GM12878 (cell line): Measurements from ENCODE around the gene PINLYP. TPM values are rescaled to one million over a fixed set of nuclear protein-coding genes. Genes with fewer than 3 reads are reported as not detected.

Experiments used
- ATAC-seq: fragments of 200-7000 bp; cut with Tn5 transposase; 3 replicates; pipeline ENCODE4 v1.9.1; 2020; ENCODE audit warnings: mild to moderate bottlenecking, moderate library complexity
- BruUV-seq: library from RNA; stranded (reverse); fragments of 400-500 nt; replicated peaks from 2 replicates; lab custom pipeline; 2021; lab: Mats Ljungman, UMichigan
- CTCF ChIA-PET: fragments of 300-600 bp; sonication (Branson Sonifier 250); formaldehyde crosslinking; extraction: SDS; loops from one replicate; lab custom pipeline; 2021; ENCODE audit warnings: inconsistent platforms; lab: Yijun Ruan, JAX
- POLR2A ChIA-PET: fragments of 350-600 bp; formaldehyde crosslinking; extraction: SDS; loops from one replicate; lab custom pipeline; 2021; ENCODE audit warnings: inconsistent platforms; lab: Charles Lee
- RAD21 ChIA-PET: fragments of 300-600 bp; sonication (Branson Sonifier 250); formaldehyde crosslinking; loops from one replicate; lab custom pipeline; 2023; ENCODE audit warnings: antibody characterized with exemption; ENCODE audit not compliant: unreplicated experiment; lab: Charles Lee
- SMC1A ChIA-PET: fragments of 300-600 bp; sonication (Branson Sonifier 250); formaldehyde crosslinking; loops from one replicate; lab custom pipeline; 2023; ENCODE audit not compliant: unreplicated experiment, uncharacterized antibody; lab: Charles Lee
- DNase-seq: peaks from one replicate; pipeline ENCODE4 v3.0.0-alpha.2; 2011; ENCODE audit warnings: low read depth, low spot score
- FAIRE-seq: peaks from 3 replicates; lab custom pipeline; 2011; peaks lifted over from hg19 to GRCh38; lab: Jason Lieb, UNC
- H2AFZ ChIP-seq: 2 replicates; pipeline ENCODE4 v1.6.0; 2011; ENCODE audit warnings: low read depth, low read length, control low read depth; ENCODE audit not compliant: control insufficient read depth
- H3K27ac ChIP-seq: 2 replicates; pipeline ENCODE4 v1.5.1; 2011; ENCODE audit warnings: control low read depth; ENCODE audit not compliant: control insufficient read depth, insufficient read depth
- H3K27me3 ChIP-seq, 2 experiments: replicated peaks in 1 of 2; 2 replicates each; pipeline versions ENCODE4 v1.6.0 to v1.6.1; 2011; ENCODE audit warnings: low read length in 1 of 2; ENCODE audit not compliant: control insufficient read depth in 2 of 2, insufficient read depth in 2 of 2
- H3K36me3 ChIP-seq, 2 experiments: 2 replicates each; pipeline ENCODE4 v1.5.1; 2011; ENCODE audit warnings: low read length in 1 of 2; ENCODE audit not compliant: control insufficient read depth in 2 of 2, insufficient read depth in 2 of 2
- H3K4me1 ChIP-seq: 2 replicates; pipeline ENCODE4 v1.6.1; 2011; ENCODE audit warnings: mild to moderate bottlenecking, low read length, moderate library complexity, mixed read lengths; ENCODE audit not compliant: control insufficient read depth, insufficient read depth
- H3K4me2 ChIP-seq: 2 replicates; pipeline ENCODE4 v1.6.0; 2011; ENCODE audit warnings: control low read depth; ENCODE audit not compliant: control insufficient read depth, insufficient read depth
- H3K4me3 ChIP-seq: fragments of 200-600 bp; sonication (generic); 2 replicates; pipeline ENCODE4 v1.5.1; 2016
- H3K79me2 ChIP-seq: 2 replicates; pipeline ENCODE4 v1.6.0; 2011; ENCODE audit warnings: low read length; ENCODE audit not compliant: control insufficient read depth, insufficient read depth
- H3K9ac ChIP-seq: 2 replicates; pipeline ENCODE4 v1.8.0; 2011; ENCODE audit warnings: low read length, control low read depth, mixed read lengths; ENCODE audit not compliant: control insufficient read depth, insufficient read depth
- H3K9me3 ChIP-seq: replicated peaks from 3 replicates; pipeline ENCODE4 v1.5.1; 2011; ENCODE audit warnings: mild to moderate bottlenecking, low read length; ENCODE audit not compliant: control insufficient read depth, insufficient read depth
- H4K20me1 ChIP-seq: 2 replicates; pipeline ENCODE4 v1.6.0; 2011; ENCODE audit not compliant: control insufficient read depth, insufficient read depth
- ATF7 ChIP-seq: fragments of 450-650 bp; IDR thresholded peaks from 2 replicates; pipeline ENCODE4 v1.6.1; 2016; ENCODE audit warnings: low read depth, mild to moderate bottlenecking
- EP300 ChIP-seq, 2 experiments: fragments of 150-350 bp in 1 of 2; IDR thresholded peaks; 2 replicates each; pipeline ENCODE4 v1.6.1; 2011 to 2012; ENCODE audit warnings: low read depth in 2 of 2, low read length in 2 of 2, borderline replicate concordance in 1 of 2, improper control_type of control experiment in 1 of 2, inconsistent platforms in 1 of 2; ENCODE audit not compliant: control insufficient read depth in 1 of 2
- ESRRA ChIP-seq: IDR thresholded peaks from 2 replicates; pipeline ENCODE4 v1.6.1; 2012; ENCODE audit warnings: mild to moderate bottlenecking, low read length, improper control_type of control experiment
- IRF4 ChIP-seq: IDR thresholded peaks from 2 replicates; pipeline ENCODE4 v1.6.1; 2011; ENCODE audit warnings: low read depth, low read length
- PML ChIP-seq: IDR thresholded peaks from 2 replicates; pipeline ENCODE4 v1.6.1; 2012; ENCODE audit warnings: low read length, inconsistent platforms
- POLR2A ChIP-seq: IDR thresholded peaks from 2 replicates; pipeline ENCODE4 v1.6.1; 2011; ENCODE audit warnings: low read depth, mild to moderate bottlenecking, low read length
- ZNF384 ChIP-seq: IDR thresholded peaks from 2 replicates; pipeline ENCODE4 v1.6.1; 2012; ENCODE audit warnings: low read depth, mild to moderate bottlenecking, low read length, improper control_type of control experiment, borderline replicate concordance
- WGBS: methylation state at CpG from one replicate; pipeline ENCODE4 v1.1.6; 2016; ENCODE audit warnings: low lambda C conversion rate; ENCODE audit not compliant: insufficient replicate concordance, insufficient coverage; ENCODE audit errors: missing lambda C conversion rate; 5-methylcytosine and 5-hydroxymethylcytosine counted together
- in situ Hi-C: fragments of 300-500 bp; cut with MboI; formaldehyde crosslinking; loops from 9 replicates; pipeline ENCODE4 v1.14.3; 2018; ENCODE audit warnings: mixed read lengths
- intact Hi-C: fragments of 100-400 bp; cut with micrococcal nuclease; formaldehyde crosslinking; loops from one replicate; pipeline ENCODE4 v1.14.2; 2022; ENCODE audit not compliant: unreplicated experiment
- polyA plus RNA-seq, 11 experiments: library from polyadenylated mRNA; depleted of rRNA in 4 of 11; unstranded in 6 of 11; stranded (reverse) in 5 of 11; fragments of >200 nt; fragmentation: Nextera tagmentation in 4 of 11; fragmentation: Illumina TruSeq in 1 of 11; extraction: Ambion mirVana in 4 of 11; extraction: Trizol in 1 of 11; gene quantifications; 1 replicate in 1 of 11; 2 replicates in 10 of 11; pipeline versions ENCODE4 v1.2.1 to v1.2.3, GENCODE V29; 2011 to 2016; ENCODE audit warnings: inconsistent platforms in 2 of 11, missing spikeins in 2 of 11, low read depth in 1 of 11
- total RNA-seq, 4 experiments: library from RNA; depleted of rRNA in 3 of 4; stranded (reverse); fragments of >200 nt in 3 of 4; fragmentation: Illumina TruSeq in 1 of 4; extraction: Trizol in 1 of 4; gene quantifications; 2 replicates each; pipeline versions ENCODE4 v1.2.1 to v1.2.3, GENCODE V29; 2013 to 2021
- TF ChIP-seq, protein P1 (sequence below): IDR thresholded peaks from 2 replicates; pipeline ENCODE4 v1.6.1; 2012; ENCODE audit warnings: low read length, inconsistent platforms
- TF ChIP-seq, protein P2 (sequence below): IDR thresholded peaks from 2 replicates; pipeline ENCODE4 v1.6.1; 2012; ENCODE audit warnings: improper control_type of control experiment, low read depth, low read length; ENCODE audit not compliant: insufficient replicate concordance
- TF ChIP-seq, protein P3 (sequence below): fragments of 150-350 bp; IDR thresholded peaks from 2 replicates; pipeline ENCODE4 v1.6.1; 2016; ENCODE audit warnings: low read depth, low read length

Gene PINLYP
- total and polyA plus RNA-seq, 10 of the 15 experiments (the other 5 are each of a cell fraction or from before 2014, with no cell fraction given) = 1.0 to 26.9 (median 11.4) TPM

DNA sequence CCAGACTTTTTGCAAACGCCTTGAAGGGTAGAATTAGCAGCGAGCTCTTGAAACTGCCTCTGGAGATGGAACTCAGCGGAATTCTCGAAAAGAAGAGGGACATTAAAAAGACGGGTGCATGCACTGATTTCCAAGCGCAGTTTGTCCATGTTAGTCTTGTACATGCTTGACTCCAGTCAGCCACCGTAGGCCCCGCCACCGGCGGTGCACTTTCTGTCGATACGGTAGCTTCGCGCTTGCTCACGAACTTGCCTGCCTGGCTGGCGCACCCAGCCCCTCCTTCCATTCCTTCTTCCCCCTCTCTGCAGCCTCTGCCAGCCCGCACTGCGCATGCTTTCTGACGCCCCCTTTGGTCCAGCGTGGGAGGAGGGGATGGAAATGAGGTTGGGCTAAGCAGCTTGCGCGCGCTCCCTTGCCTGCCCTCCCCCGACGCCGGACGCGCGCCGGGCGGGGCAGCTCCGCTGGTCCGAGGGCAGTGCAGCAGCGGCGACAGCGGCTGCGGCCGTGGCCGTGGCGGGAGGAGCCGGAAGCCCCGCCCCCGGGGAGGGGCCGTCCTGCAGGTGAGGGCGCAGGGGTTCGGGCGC, 42.5 kb upstream of the PINLYP start, which contains the start of gene ZNF575:
TSS of gene ZNF575 (plus strand) at position 227 of the 584 bp plus-strand sequence. CDS start 1,235 bp downstream, outside the sequence.
- no peaks in the 10 kb centered on the region for H3K36me3 ChIP-seq
- BruUV-seq = no TSS peak
- under 1% methylated on average over 47 of the region's 47 CpGs for WGBS
- TF ChIP-seq EP300 (IDR thresholded peaks at IDR 0.05; ENCODE audit: borderline replicate concordance in 1 of 2, control insufficient read depth in 1 of 2, low read depth in 2 of 2, low read length in 2 of 2) (no peak), ZNF384 (no peak), PML (peak; percentile 79; the same call in 1 of the 2 replicates), ESRRA (no peak), ATF7 (no peak), IRF4 (0 out of 2 replicates have a peak, but pooled peaks have one; percentile 27), POLR2A (peak; percentile 68)
- TF ChIP-seq, protein P1, sequence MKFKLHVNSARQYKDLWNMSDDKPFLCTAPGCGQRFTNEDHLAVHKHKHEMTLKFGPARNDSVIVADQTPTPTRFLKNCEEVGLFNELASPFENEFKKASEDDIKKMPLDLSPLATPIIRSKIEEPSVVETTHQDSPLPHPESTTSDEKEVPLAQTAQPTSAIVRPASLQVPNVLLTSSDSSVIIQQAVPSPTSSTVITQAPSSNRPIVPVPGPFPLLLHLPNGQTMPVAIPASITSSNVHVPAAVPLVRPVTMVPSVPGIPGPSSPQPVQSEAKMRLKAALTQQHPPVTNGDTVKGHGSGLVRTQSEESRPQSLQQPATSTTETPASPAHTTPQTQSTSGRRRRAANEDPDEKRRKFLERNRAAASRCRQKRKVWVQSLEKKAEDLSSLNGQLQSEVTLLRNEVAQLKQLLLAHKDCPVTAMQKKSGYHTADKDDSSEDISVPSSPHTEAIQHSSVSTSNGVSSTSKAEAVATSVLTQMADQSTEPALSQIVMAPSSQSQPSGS = no peak
- TF ChIP-seq, protein P2, sequence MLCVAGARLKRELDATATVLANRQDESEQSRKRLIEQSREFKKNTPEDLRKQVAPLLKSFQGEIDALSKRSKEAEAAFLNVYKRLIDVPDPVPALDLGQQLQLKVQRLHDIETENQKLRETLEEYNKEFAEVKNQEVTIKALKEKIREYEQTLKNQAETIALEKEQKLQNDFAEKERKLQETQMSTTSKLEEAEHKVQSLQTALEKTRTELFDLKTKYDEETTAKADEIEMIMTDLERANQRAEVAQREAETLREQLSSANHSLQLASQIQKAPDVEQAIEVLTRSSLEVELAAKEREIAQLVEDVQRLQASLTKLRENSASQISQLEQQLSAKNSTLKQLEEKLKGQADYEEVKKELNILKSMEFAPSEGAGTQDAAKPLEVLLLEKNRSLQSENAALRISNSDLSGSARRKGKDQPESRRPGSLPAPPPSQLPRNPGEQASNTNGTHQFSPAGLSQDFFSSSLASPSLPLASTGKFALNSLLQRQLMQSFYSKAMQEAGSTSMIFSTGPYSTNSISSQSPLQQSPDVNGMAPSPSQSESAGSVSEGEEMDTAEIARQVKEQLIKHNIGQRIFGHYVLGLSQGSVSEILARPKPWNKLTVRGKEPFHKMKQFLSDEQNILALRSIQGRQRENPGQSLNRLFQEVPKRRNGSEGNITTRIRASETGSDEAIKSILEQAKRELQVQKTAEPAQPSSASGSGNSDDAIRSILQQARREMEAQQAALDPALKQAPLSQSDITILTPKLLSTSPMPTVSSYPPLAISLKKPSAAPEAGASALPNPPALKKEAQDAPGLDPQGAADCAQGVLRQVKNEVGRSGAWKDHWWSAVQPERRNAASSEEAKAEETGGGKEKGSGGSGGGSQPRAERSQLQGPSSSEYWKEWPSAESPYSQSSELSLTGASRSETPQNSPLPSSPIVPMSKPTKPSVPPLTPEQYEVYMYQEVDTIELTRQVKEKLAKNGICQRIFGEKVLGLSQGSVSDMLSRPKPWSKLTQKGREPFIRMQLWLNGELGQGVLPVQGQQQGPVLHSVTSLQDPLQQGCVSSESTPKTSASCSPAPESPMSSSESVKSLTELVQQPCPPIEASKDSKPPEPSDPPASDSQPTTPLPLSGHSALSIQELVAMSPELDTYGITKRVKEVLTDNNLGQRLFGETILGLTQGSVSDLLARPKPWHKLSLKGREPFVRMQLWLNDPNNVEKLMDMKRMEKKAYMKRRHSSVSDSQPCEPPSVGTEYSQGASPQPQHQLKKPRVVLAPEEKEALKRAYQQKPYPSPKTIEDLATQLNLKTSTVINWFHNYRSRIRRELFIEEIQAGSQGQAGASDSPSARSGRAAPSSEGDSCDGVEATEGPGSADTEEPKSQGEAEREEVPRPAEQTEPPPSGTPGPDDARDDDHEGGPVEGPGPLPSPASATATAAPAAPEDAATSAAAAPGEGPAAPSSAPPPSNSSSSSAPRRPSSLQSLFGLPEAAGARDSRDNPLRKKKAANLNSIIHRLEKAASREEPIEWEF = no peak
- TF ChIP-seq, protein P3, sequence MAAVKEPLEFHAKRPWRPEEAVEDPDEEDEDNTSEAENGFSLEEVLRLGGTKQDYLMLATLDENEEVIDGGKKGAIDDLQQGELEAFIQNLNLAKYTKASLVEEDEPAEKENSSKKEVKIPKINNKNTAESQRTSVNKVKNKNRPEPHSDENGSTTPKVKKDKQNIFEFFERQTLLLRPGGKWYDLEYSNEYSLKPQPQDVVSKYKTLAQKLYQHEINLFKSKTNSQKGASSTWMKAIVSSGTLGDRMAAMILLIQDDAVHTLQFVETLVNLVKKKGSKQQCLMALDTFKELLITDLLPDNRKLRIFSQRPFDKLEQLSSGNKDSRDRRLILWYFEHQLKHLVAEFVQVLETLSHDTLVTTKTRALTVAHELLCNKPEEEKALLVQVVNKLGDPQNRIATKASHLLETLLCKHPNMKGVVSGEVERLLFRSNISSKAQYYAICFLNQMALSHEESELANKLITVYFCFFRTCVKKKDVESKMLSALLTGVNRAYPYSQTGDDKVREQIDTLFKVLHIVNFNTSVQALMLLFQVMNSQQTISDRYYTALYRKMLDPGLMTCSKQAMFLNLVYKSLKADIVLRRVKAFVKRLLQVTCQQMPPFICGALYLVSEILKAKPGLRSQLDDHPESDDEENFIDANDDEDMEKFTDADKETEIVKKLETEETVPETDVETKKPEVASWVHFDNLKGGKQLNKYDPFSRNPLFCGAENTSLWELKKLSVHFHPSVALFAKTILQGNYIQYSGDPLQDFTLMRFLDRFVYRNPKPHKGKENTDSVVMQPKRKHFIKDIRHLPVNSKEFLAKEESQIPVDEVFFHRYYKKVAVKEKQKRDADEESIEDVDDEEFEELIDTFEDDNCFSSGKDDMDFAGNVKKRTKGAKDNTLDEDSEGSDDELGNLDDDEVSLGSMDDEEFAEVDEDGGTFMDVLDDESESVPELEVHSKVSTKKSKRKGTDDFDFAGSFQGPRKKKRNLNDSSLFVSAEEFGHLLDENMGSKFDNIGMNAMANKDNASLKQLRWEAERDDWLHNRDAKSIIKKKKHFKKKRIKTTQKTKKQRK = no peak

More for the DNA sequence above, 42.5 kb upstream of the PINLYP start, which contains the start of gene ZNF575:
- Histone ChIP-seq H3K27me3 (no peaks in the 10 kb centered on the region), H4K20me1 (no peaks in the 10 kb centered on the region), H3K27ac (peak within 1 kb of the TSS; percentile 37), H3K4me3 (peak within 1 kb of the TSS; percentile 74), H3K4me2 (peak within 1 kb of the TSS; percentile 81), H3K4me1 (peaks cover 8% of the 10 kb centered on the region; the same call in 1 of the 2 replicates), H3K9ac (peak within 1 kb of the TSS; percentile 56), H2AFZ (peak within 1 kb of the TSS; percentile 92), H3K9me3 (no peaks in the 10 kb centered on the region), H3K79me2 (no peaks in the 10 kb centered on the region)
- RAD21 ChIA-PET = interaction anchor here (0.7 to 2.4 kb wide), 9 partner anchors 8 to 135 kb away, joined by 3 to 18 read pairs (median 5); partner anchors contain the start of genes IRGQ and ZNF576
- intact Hi-C loops = loop anchor here (2.0 kb wide), 1 partner anchor 64 kb away; the partner anchor contains the start of genes IRGQ and ZNF576
- SMC1A ChIA-PET = interaction anchor here (1.0 to 2.2 kb wide), 7 partner anchors 15 to 86 kb away, joined by 3 to 7 read pairs (median 5); partner anchors contain the start of genes IRGQ, XRCC1 and ZNF576
- POLR2A ChIA-PET = interaction anchor here (0.5 to 2.9 kb wide), 15 partner anchors 8 to 137 kb away, joined by 3 to 16 read pairs (median 4); partner anchors contain the start of genes IRGQ, PHLDB3, PINLYP and PLAUR
- FAIRE-seq (peak; percentile 94), ATAC-seq (peak; percentile 88), DNase-seq (peak; percentile 91)
- in situ Hi-C loops = no loop called here
- CTCF ChIA-PET = interaction anchor here (0.8 to 3.9 kb wide), 9 partner anchors 8 to 135 kb away, joined by 3 to 26 read pairs (median 4); no protein-coding TSS in a partner anchor
